ENCODE measurements around the gene CILP.

- TF ChIP-seq CTCF (IDR thresholded peaks at IDR 0.05) = no peak
- TF ChIP-seq POLR2A (IDR thresholded peaks at IDR 0.05) = no peak
- TF ChIP-seq POLR2AphosphoS5 (IDR thresholded peaks at IDR 0.05) = no peak
- no peak for TF ChIP-seq EP300 (IDR thresholded peaks at IDR 0.05)
Measured at GRCh38 chr15:65197337-65197645, 14.0 kb downstream of the CILP start.

All from stomach (tissue), 4 donors.